Smooth muscle cell (in vitro differentiated cells): ENCODE data around the gene DENND1A. TPM values are rescaled to one million over a fixed set of nuclear protein-coding genes. Genes with fewer than 3 reads are reported as not detected.
A peak's percentile ranks its signal among the peaks of the same experiment; 100 is the strongest.

Experiments
- DNase-seq: peaks from one replicate; lab custom pipeline; 2025; ENCODE audit not compliant: unreplicated experiment; lab: John Stamatoyannopoulos, UW
- H2AFZ ChIP-seq: fragments of 200-600 bp; sonication (generic); 2 replicates; pipeline ENCODE4 v1.6.0; 2016; ENCODE audit warnings: antibody characterized with exemption, low read depth, mild to moderate bottlenecking
- H3F3A ChIP-seq: fragments of 200-600 bp; sonication (generic); 2 replicates; pipeline ENCODE4 v1.6.0; 2017; ENCODE audit warnings: antibody characterized with exemption, low read depth
- H3K27ac ChIP-seq: fragments of 200-600 bp; sonication (generic); 2 replicates; pipeline ENCODE4 v1.5.1; 2016; ENCODE audit warnings: low read depth, mild to moderate bottlenecking
- H3K27me3 ChIP-seq: fragments of 200-600 bp; sonication (generic); 2 replicates; pipeline ENCODE4 v1.6.1; 2016; ENCODE audit warnings: low read depth, mild to moderate bottlenecking
- H3K36me3 ChIP-seq: fragments of 200-600 bp; sonication (generic); 2 replicates; pipeline ENCODE4 v1.5.1; 2016; ENCODE audit warnings: low read depth
- H3K4me1 ChIP-seq: fragments of 200-600 bp; sonication (generic); 2 replicates; pipeline ENCODE4 v1.5.1; 2016; ENCODE audit warnings: low read depth
- H3K4me2 ChIP-seq: fragments of 200-600 bp; sonication (generic); 2 replicates; pipeline ENCODE4 v1.6.0; 2016; ENCODE audit warnings: mild to moderate bottlenecking
- H3K4me3 ChIP-seq: fragments of 200-600 bp; sonication (generic); 2 replicates; pipeline ENCODE4 v1.5.1; 2016; ENCODE audit warnings: mild to moderate bottlenecking
- H3K79me2 ChIP-seq: fragments of 200-600 bp; sonication (generic); 2 replicates; pipeline ENCODE4 v1.6.0; 2016; ENCODE audit warnings: low read depth, mild to moderate bottlenecking
- H3K9ac ChIP-seq: fragments of 200-600 bp; sonication (generic); 2 replicates; pipeline ENCODE4 v1.6.0; 2016; ENCODE audit warnings: low read depth
- H3K9me3 ChIP-seq: fragments of 200-600 bp; sonication (generic); replicated peaks from 2 replicates; pipeline ENCODE4 v1.5.1; 2016; ENCODE audit warnings: low read depth
- H4K20me1 ChIP-seq: fragments of 200-600 bp; sonication (generic); 2 replicates; pipeline ENCODE4 v1.6.0; 2016; ENCODE audit warnings: low read depth
- CTCF ChIP-seq: fragments of 200-600 bp; sonication (generic); IDR thresholded peaks from 2 replicates; pipeline ENCODE4 v1.5.1; 2017; ENCODE audit warnings: borderline replicate concordance, mild to moderate bottlenecking, antibody characterized with exemption; ENCODE audit not compliant: insufficient read depth, poor library complexity, severe bottlenecking
- WGBS: methylation state at CpG from one replicate; pipeline ENCODE4 v1.1.7; 2016; ENCODE audit warnings: low lambda C conversion rate; 5-methylcytosine and 5-hydroxymethylcytosine counted together
- polyA plus RNA-seq: library from polyadenylated mRNA; unstranded; fragments of >200 nt; fragmentation: Nextera tagmentation; extraction: Ambion mirVana; gene quantifications from 2 replicates; pipeline ENCODE4 v1.2.1, GENCODE V29; 2016
- total RNA-seq: library from RNA; depleted of rRNA; stranded (reverse); fragments of >200 nt; gene quantifications from 2 replicates; pipeline ENCODE4 v1.2.3, GENCODE V29; 2014

DENND1A gene
- total and polyA plus RNA-seq, 2 experiments from 2014 or later: 8.1 to 20.2 TPM

- no peaks in the 10 kb centered on the region for H3F3A ChIP-seq
- H3K9me3 ChIP-seq: no peaks in the 10 kb centered on the region
- no peaks in the 10 kb centered on the region for H3K27me3 ChIP-seq
- 100% methylated on average over 1 of the region's 1 CpG for WGBS
- H3K79me2 ChIP-seq: no peaks in the 10 kb centered on the region
- H3K4me3 ChIP-seq: no peak overlapping the region
- H3K9ac ChIP-seq: no peak overlapping the region
- TF ChIP-seq CTCF: no peak
- H3K27ac ChIP-seq: no peak overlapping the region
- no peaks in the 10 kb centered on the region for H3K36me3 ChIP-seq
- no peaks in the 10 kb centered on the region for H4K20me1 ChIP-seq
- H3K4me2 ChIP-seq: no peak overlapping the region
- H2AFZ ChIP-seq: no peak overlapping the region
- DNase-seq: no peak
- H3K4me1 ChIP-seq: peaks cover 7% of the 10 kb centered on the region
Measured at GRCh38 chr9:123771690-123772089, 158.2 kb downstream of the DENND1A start.

GRCh38 chr9:123769719-123770118 lies 160.2 kb downstream of the DENND1A start:
- H3K9ac ChIP-seq: no peak overlapping the region
- H3K27me3 ChIP-seq: no peaks in the 10 kb centered on the region
- H3K4me3 ChIP-seq: no peak overlapping the region
- H3K9me3 ChIP-seq: no peaks in the 10 kb centered on the region
- H2AFZ ChIP-seq: no peak overlapping the region
- no peaks in the 10 kb centered on the region for H3K36me3 ChIP-seq
- H3K27ac ChIP-seq: no peak overlapping the region
- WGBS: 92% methylated on average over 6 of the region's 6 CpGs
- no peaks in the 10 kb centered on the region for H3K4me1 ChIP-seq
- DNase-seq: no peak
- H3K4me2 ChIP-seq: no peak overlapping the region
- H3F3A ChIP-seq: no peaks in the 10 kb centered on the region
- TF ChIP-seq CTCF: no peak
- H4K20me1 ChIP-seq: no peaks in the 10 kb centered on the region
- no peaks in the 10 kb centered on the region for H3K79me2 ChIP-seq

GRCh38 chr9:123763910-123764588 lies 165.9 kb downstream of the DENND1A start:
- Histone ChIP-seq H2AFZ (no peak overlapping the region), H3K27ac (no peak overlapping the region), H3K9me3 (no peaks in the 10 kb centered on the region), H3K4me2 (peak overlapping the region; percentile 22), H3K27me3 (no peaks in the 10 kb centered on the region), H3F3A (no peaks in the 10 kb centered on the region), H3K36me3 (no peaks in the 10 kb centered on the region), H3K4me1 (peaks cover 19% of the 10 kb centered on the region), H3K4me3 (no peak overlapping the region), H3K9ac (no peak overlapping the region), H4K20me1 (no peaks in the 10 kb centered on the region), H3K79me2 (no peaks in the 10 kb centered on the region)
- no peak for TF ChIP-seq CTCF
- DNase-seq: no peak
- WGBS: 59% methylated on average over 4 of the region's 4 CpGs

GRCh38 chr9:123761905-123762605 lies 167.9 kb downstream of the DENND1A start:
- Histone ChIP-seq H3K4me3 (no peak overlapping the region), H3F3A (no peaks in the 10 kb centered on the region), H3K4me1 (peaks cover 22% of the 10 kb centered on the region), H3K9me3 (no peaks in the 10 kb centered on the region), H3K27me3 (no peaks in the 10 kb centered on the region), H3K79me2 (no peaks in the 10 kb centered on the region), H3K4me2 (peak overlapping the region; percentile 66), H3K27ac (no peak overlapping the region), H3K36me3 (no peaks in the 10 kb centered on the region), H2AFZ (no peak overlapping the region), H3K9ac (no peak overlapping the region), H4K20me1 (no peaks in the 10 kb centered on the region)
- TF ChIP-seq CTCF: no peak
- 40% methylated on average over 4 of the region's 4 CpGs for WGBS
- DNase-seq: no peak
